Measurements from ENCODE around the gene MAFF. TPM values are rescaled to one million over a fixed set of nuclear protein-coding genes. Genes with fewer than 3 reads are reported as not detected.

Gene MAFF
- total and polyA plus RNA-seq, 2 donors (not counting 1 experiment from before 2014, with no cell fraction given): 8.8 to 26.3 TPM

GRCh38 chr22:38191055-38191454 lies 10.7 kb upstream of the MAFF start:
- Histone ChIP-seq H3K4me2 (ENCODE audit: extremely low read depth, insufficient read depth, low read length) (no peak overlapping the region), H3K9ac (ENCODE audit: insufficient read depth, low read length) (no peak overlapping the region), H3K9me3 (ENCODE audit: control insufficient read depth, insufficient read depth, low read depth, low read length) (no peaks in the 10 kb centered on the region), H3K4me1 (ENCODE audit: control insufficient read depth, extremely low read depth, insufficient read depth, low read length) (peaks cover 7% of the 10 kb centered on the region), H4K20me1 (ENCODE audit: control insufficient read depth, extremely low read depth, insufficient read depth, low read length) (no peaks in the 10 kb centered on the region), H3K79me2 (ENCODE audit: control insufficient read depth, insufficient read depth, low read length) (no peaks in the 10 kb centered on the region), H3K4me3 (replicated peaks in 1 of 4; ENCODE audit: control extremely low read depth in 1 of 4, insufficient read depth in 1 of 4, low read depth in 3 of 4, low read length in 4 of 4) (no peak overlapping the region), H3K27me3 (ENCODE audit: control insufficient read depth, insufficient read depth, low read length) (no peaks in the 10 kb centered on the region), H3K27ac (ENCODE audit: insufficient read depth, low read length) (no peak overlapping the region), H2AFZ (ENCODE audit: low read length) (no peak overlapping the region), H3K36me3 (ENCODE audit: control insufficient read depth, insufficient read depth, low read length) (no peaks in the 10 kb centered on the region)
- no peak for DNase-seq (ENCODE audit: low read depth in 2 of 2)
- no peak for TF ChIP-seq CTCF (conservative IDR thresholded peaks at IDR 0.05 in 1 of 2, IDR thresholded peaks at IDR 0.05 in 1 of 2; ENCODE audit: low read depth in 1 of 2, low read length in 2 of 2)
- no peak for TF ChIP-seq EZH2 (IDR thresholded peaks at IDR 0.05; ENCODE audit: low read length, missing control alignments)

- Histone ChIP-seq H3K9ac (ENCODE audit: insufficient read depth, low read length) (no peak overlapping the region), H3K4me3 (replicated peaks in 1 of 4; ENCODE audit: control extremely low read depth in 1 of 4, insufficient read depth in 1 of 4, low read depth in 3 of 4, low read length in 4 of 4) (no peak overlapping the region), H2AFZ (ENCODE audit: low read length) (no peak overlapping the region), H3K79me2 (ENCODE audit: control insufficient read depth, insufficient read depth, low read length) (no peaks in the 10 kb centered on the region), H3K4me1 (ENCODE audit: control insufficient read depth, extremely low read depth, insufficient read depth, low read length) (peaks cover 7% of the 10 kb centered on the region), H3K27me3 (ENCODE audit: control insufficient read depth, insufficient read depth, low read length) (no peaks in the 10 kb centered on the region), H4K20me1 (ENCODE audit: control insufficient read depth, extremely low read depth, insufficient read depth, low read length) (no peaks in the 10 kb centered on the region), H3K9me3 (ENCODE audit: control insufficient read depth, insufficient read depth, low read depth, low read length) (no peaks in the 10 kb centered on the region), H3K36me3 (ENCODE audit: control insufficient read depth, insufficient read depth, low read length) (no peaks in the 10 kb centered on the region), H3K4me2 (ENCODE audit: extremely low read depth, insufficient read depth, low read length) (no peak overlapping the region), H3K27ac (ENCODE audit: insufficient read depth, low read length) (no peak overlapping the region)
- no peak for DNase-seq (ENCODE audit: low read depth in 2 of 2)
- TF ChIP-seq CTCF (conservative IDR thresholded peaks at IDR 0.05 in 1 of 2, IDR thresholded peaks at IDR 0.05 in 1 of 2; ENCODE audit: low read depth in 1 of 2, low read length in 2 of 2) (no peak), EZH2 (IDR thresholded peaks at IDR 0.05; ENCODE audit: low read length, missing control alignments) (no peak)
Measured at GRCh38 chr22:38191731-38192474, 9.9 kb upstream of the MAFF start.

GRCh38 chr22:38192475-38192863 lies 9.3 kb upstream of the MAFF start:
- DNase-seq (ENCODE audit: low read depth in 2 of 2): no peak
- Histone ChIP-seq H3K4me3 (replicated peaks in 1 of 4; ENCODE audit: control extremely low read depth in 1 of 4, insufficient read depth in 1 of 4, low read depth in 3 of 4, low read length in 4 of 4) (no peak overlapping the region), H3K9ac (ENCODE audit: insufficient read depth, low read length) (no peak overlapping the region), H3K4me2 (ENCODE audit: extremely low read depth, insufficient read depth, low read length) (no peak overlapping the region), H3K79me2 (ENCODE audit: control insufficient read depth, insufficient read depth, low read length) (no peaks in the 10 kb centered on the region), H3K27ac (ENCODE audit: insufficient read depth, low read length) (no peak overlapping the region), H4K20me1 (ENCODE audit: control insufficient read depth, extremely low read depth, insufficient read depth, low read length) (no peaks in the 10 kb centered on the region), H3K27me3 (ENCODE audit: control insufficient read depth, insufficient read depth, low read length) (no peaks in the 10 kb centered on the region), H3K4me1 (ENCODE audit: control insufficient read depth, extremely low read depth, insufficient read depth, low read length) (peaks cover 7% of the 10 kb centered on the region), H3K36me3 (ENCODE audit: control insufficient read depth, insufficient read depth, low read length) (no peaks in the 10 kb centered on the region), H3K9me3 (ENCODE audit: control insufficient read depth, insufficient read depth, low read depth, low read length) (no peaks in the 10 kb centered on the region), H2AFZ (ENCODE audit: low read length) (no peak overlapping the region)
- no peak for TF ChIP-seq EZH2 (IDR thresholded peaks at IDR 0.05; ENCODE audit: low read length, missing control alignments)
- no peak for TF ChIP-seq CTCF (conservative IDR thresholded peaks at IDR 0.05 in 1 of 2, IDR thresholded peaks at IDR 0.05 in 1 of 2; ENCODE audit: low read depth in 1 of 2, low read length in 2 of 2)

Measured in fibroblast of lung (primary cell).